Left renal cortex interstitium (tissue), 4 donors: ENCODE measurements around the gene FAM222B. TPM values are rescaled to one million over a fixed set of nuclear protein-coding genes. Genes with fewer than 3 reads are reported as not detected.
"Not testable (repeated sequence)": the region's sequence is repeated elsewhere in the genome, so short reads cannot be mapped to it uniquely, and the experiment has no call there.

Experiments used
- DNase-seq, 4 donors: peaks; one replicate each; pipeline ENCODE4 v3.0.0-alpha.2; 2013; ENCODE audit warnings: low read depth in 4 of 4, low spot score in 2 of 4, missing footprints in 1 of 4
- polyA plus RNA-seq, 4 donors: library from polyadenylated mRNA; unstranded; fragments of 120-200 nt; gene quantifications; one replicate each; pipeline ENCODE4 v1.2.1, GENCODE V29; 2013; ENCODE audit not compliant: insufficient read length in 4 of 4

Gene FAM222B
- polyA plus RNA-seq, 4 donors = 20.1 to 26.2 (median 20.8) TPM

DNA sequence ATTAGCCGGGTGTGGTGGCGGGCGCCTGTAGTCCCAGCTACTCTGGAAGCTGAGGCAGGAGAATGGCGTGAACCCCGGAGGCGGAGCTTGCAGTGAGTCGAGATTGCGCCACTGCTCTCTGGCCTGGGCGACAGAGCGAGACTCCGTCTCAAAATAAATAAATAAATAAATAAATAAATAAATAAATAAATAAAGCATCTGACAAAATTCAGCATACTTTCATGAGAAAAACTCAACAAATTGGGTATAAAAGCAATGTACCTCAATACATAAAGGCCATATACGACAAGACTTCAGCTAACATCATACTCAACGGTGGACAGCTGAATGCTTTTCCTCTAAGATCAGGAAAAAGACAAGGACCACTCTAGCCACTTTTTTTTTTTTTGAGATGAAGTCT, 63.0 kb downstream of the FAM222B start:
- not testable (repeated sequence) for DNase-seq

DNA sequence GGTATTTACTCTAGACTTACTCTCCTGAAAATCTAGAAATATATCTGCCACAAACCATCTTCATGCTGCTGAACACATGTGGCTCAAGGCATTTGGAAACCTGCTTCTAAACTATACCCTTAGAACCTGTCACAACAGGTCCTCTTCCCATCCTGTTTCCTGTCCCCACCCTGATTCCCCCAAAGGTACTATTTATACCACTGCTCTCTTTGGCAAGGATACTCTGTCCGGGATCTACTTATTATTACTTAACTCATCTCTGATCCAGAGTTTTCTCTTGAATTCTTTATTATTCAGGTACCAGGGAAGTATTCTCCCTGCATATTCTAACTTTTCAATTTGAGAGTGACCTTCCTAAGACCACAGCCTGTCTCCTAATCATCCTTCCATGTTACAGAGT, 65.4 kb downstream of the FAM222B start:
- no peak for DNase-seq

DNA sequence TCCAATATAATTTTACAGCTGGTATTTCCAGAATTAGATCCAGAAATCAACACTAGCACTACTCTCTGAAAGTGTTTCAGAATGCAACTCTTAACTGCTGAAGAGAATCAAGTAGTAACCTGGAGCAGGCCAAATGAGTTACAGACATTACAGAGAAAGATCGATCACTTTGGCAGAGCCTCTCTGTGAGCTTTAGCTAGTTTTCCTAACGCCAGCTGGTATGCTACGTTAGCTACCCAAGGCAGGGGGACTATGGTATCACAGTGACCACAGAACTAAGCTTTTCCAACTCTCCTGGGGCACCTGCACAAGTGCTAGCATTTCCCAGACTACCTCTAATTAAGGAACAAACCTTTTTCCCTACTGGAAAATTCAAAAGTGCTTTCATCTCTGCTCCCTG, 68.4 kb downstream of the FAM222B start:
- DNase-seq = no peak

DNA sequence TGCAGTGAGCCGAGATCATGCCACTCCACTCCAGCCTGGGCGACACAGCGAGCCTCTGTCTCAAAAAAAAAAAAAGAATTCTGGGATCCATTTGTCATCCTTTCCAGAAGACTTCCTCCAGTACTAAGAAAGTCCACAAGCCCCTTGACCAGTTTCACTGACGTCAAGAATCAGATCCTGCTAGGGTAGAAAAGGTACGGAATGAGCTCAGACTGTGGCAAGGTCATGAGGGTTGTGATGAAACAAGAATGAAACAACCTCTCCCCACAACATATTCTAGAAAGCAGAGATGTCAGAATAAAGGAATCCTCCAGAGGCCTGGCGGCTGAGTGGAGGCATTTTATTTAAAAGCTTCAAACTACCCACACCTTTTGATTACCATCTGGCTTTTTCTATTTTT, 68.9 kb downstream of the FAM222B start:
- DNase-seq = no peak

DNA sequence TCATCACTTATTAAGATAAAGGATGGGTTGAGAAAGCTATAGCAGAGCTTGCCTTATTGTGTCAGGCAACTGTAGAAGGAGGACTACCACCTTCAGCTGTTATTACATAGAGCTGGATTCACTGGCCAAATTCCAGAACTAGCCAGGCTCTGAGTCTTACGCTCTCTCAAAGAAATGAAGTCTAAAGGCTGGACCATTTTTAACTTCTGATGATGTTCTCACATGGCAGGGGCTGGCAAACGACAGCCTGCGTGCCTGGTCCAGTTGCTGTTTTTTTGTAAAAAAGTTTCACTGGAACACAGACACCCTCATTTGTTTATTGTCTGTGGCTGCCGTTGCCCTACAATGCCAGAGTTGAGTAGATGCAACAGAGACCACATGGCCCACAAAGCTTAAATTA, 77.6 kb downstream of the FAM222B start:
- no peak for DNase-seq

DNA sequence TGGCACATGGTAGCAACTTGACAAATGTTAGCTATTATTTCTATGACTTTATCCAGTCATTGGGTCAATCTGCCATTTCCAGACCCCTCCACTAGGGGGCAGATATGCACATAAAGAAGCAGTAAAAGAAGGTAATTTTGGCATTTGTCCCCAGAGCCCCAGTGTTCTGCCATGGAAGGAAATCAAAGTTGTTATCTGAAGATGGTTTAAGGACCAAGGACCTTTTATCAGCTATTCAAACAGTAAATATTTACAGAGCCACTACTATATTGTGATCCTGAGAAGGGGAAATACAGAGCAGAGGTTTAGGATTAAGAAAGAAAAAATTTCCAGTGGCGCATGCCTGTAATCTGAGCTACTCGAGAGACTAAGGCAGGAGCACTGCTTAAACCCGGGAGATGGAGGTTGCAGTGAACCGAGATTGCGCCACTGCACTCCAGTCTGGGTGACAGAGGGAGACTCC, 78.8 kb downstream of the FAM222B start:
- DNase-seq = peak in 1 of 4 donors; percentile 40

DNA sequence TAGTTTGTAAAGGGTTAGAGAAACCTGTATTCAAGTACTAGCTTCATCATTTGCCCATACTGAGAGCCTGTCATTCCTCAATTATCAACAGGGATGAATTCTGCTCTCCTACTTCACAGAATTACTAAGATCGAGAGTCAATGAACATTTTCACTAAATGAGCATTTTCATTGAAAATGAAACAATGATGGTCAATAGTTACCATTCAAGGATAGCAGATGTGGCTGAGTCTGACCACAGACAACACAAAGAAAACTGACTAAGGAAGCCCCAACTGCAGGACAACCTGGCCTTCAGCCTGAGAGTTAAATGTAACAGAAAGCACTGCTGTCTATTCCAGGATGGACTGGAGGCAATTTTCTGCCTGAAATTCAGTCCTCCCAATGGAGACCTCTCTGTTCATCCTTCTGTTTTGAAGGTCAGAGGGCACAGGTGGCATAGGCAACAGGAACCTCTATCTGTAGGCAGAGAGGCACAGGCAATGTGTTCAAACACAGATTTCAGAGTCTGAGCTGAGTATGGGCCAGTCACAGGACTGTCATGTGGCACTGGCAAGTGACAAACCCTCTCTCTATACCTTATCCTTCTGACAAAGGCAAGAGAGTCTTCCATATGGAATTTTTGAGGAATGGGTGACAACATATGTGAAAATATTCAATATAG, 79.3 kb downstream of the FAM222B start:
- DNase-seq = no peak

DNA sequence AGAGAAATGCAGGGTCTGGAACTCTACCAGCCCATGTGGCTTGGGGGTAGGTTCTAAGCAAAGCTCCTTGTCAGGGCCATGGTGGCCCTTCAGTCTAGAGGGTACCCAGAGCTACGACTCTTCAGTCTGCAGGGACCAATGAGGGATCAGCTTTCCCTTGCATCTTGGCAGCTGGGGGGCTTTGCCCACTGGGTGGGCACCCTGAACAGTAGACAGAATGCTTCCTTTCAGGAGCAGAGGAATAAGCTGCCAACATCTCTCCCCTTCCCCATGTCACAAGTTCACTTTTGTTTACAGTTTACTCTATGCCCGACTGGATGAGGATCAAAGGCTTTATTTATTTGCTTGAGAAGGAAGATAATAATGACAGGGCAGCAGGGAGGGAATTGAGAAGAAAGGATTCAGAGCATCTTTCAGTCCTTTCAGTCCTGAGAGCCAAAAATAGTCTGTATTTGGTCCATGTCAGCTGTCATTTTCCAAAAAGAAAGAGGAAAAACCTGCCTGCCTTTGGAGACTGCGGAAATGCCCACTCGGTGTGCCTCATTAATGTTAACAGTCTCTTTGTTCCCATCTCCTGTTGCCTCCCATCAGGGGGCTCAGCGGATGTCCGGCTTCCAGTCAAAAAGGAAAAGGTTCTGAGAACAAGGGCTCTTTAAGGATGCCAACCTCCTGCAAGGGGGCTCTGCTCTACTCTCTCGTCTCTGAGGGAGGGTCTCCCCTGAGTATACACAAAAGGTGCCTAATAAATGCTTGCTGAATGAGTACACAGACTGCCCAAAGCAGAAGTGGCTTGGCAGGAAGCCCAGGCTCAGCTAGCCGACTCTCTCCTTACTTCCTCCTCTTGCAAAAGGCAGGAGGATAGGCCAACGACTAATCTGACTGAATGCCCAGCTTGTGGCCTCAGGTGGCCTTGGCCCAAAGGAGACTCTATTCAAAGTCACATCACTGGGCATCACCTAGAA, 81.7 kb downstream of the FAM222B start:
- DNase-seq = no peak

DNA sequence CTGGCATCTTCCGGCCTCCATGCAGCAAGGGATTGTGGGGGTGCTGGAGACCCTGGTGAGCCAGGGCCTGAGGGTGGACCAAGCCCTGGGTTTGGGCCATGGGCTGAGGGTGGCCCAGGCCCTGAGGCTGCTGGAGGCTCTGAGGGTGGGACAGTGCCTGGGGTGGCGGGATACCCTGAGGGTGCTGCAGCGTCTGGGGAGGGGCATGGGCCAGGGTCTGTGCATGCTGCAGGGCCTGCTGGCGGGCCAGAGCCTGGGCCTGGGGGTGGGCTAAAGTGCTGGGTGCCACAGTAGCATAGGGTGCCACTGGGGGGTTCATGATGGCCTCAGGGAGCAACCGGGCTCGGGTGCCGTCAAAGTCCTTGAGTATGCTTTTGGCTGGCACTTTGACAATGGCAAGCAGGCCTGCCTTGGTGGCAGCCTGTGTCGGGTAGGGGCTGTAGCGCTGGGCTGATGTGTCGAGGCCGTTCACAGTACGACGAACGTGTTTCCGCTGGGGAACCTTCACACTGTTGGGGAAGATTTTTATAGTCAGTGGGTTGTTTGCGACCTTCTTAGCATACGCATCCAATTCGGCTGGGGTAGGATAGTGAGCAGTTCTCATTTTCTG, 83.2 kb downstream of the FAM222B start:
- DNase-seq = no peak

DNA sequence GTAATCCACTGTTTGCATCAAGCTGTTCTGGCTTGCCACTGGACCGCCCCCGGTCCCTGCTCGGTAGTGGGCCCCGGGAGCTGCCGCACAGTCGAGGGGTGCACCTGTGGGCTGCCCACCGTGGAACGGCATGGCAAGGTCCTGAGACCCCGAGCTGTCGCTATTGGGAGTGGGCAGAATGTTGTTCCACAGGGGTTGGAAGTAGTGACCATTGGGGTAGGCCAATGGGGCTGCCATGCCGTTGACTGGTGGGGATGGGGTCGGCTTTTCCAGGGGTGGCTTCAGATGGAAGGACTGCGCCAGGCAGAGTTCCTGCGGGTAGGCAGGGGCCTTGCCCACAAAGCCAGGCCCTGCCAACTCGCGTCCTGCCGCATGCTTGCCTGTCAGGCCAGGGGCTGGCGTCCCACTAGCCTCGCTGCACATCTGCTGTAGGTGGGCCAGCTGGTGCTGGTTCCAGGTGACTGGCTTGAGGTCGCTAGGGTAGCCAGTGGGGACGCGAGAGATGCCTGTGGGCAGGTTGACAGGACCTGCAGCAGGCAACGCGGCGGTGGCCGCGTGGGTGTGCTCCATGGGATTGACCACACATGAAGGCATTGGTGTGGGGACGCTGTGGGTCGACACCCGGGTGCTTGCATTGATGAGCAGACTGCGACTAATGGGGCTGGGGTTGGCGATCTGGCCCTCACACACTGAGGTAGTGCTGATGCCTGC, 84.0 kb downstream of the FAM222B start:
- no peak for DNase-seq

DNA sequence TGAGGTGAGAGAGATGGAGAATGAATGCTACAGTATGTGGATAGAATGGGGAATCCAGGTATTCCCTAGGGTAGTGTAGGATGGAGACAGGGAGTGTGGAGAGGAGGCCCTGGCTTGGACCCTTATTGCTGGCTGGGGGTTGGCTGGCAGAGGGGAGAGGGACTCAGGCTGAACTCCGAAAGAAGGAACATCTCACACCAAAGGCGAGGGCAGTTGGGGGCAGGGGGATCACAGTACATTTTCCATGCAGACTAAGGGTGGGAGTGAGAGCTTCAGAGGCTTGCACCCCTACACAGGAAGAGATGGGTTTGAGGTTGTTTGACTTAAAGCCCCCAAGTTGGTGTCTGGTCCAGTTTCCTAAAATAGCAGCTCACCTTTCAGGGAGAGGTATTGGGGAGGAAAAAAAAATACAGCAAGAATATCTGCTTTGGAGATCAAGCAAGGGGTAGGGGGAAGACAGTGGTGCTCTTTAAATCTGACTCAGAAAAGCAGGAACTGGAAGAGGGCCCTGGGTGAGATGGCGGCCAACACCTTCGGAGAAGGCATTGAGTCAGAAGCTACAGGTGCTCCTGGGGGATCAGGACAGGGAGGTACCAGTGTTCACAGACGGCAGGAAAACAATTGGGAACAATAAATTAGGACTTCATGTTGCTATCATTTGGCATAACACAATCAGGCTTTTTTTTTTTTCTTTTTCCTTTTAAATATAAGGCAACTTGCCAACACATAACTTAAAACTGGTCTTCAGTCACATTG, 86.4 kb downstream of the FAM222B start:
- no peak for DNase-seq

DNA sequence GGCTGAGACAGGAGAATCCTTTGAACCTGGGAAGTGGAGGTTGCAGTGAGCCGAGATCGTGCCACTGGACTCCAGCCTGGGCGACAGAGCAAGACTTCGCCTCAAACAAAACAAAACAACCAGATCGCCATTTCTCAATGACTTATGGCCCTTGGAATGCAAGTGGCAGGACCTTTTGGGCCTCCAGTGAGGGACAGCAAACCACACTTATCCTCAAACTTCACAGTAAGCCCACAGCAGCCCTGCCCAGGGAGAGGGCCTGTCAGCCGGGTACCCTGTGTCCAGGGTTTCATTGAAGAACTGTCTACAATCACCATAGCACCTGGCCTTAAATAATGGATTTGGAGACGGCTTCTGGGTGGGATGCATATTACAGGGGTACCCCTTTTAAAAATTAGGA, 87.1 kb downstream of the FAM222B start:
- DNase-seq = no peak

DNA sequence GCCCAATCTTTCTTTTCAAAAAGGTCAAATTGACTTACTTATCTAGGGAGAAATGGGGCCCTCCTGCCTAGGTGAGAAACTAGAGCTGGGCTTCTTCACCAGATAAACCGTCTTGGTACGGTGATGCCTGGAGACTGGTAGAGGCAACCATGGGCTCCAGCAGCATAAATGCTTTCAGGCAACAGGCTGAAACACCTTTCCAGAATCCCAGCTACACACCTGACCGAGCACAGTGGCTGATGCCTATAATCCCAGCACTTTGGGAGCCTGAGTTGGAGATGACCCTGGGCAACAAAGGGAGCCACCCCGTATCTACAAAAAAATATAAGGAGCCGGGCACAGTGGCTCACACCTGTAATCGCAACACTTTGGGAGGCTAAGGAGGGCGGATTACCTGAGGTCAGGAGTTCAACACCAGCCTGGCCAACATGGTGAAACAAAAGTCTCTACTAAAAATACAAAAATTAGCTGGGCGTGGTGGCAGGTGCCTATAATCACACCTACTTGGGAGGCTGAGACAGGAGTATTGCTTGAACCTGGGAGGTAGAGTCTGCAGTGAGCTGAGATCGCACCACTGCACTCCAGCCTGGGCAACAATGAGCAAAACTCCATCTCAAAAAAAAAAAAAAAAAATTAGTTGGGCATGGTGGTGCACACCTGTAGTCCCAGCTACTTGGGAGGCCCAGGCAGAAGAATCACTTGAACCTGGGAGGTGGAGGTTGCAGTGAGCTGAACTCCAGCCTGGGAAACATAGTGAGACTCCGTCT, 90.8 kb downstream of the FAM222B start:
- DNase-seq = no peak

DNA sequence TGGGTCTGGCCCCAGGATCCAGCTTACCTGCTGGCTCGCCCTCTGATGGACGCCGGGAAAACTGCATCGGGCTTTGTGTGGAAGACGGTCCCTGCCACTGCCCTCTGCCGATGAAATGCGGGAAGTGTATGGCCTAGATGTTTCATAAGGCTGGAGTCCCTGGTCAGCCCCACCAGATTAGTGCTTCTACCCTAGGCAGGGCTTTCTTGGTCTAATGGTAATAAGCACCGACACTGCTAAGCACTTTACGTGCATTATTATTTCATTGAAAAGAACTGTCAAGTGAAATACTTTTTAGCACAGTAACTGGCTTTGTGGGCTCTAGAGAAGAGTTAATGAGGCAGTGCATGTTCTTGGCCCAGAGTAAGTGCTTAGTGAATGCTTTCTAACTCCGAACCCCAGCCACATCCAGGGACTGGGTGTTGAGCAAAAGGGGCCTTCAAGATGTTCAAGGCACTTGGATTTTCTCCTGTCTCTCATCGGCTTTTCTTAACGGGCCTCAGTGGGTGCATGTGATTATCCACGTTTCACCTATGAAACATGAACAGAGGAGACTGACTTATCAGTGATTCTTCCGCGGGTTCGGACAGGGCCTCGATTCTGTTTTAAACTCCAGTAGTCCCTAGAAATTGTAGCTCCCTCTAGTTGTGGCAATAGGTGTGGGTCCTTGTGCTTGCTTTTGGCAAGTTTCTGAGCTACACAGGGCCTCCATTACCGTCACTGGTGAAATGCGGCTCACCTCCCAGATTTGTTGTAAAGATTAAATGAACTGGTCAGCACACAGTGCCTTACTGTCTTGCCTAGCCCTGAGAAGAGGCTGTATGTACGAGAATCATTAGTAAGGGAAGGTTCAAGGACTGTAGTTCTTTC, 92.2 kb downstream of the FAM222B start:
- peak in 3 of 4 donors; percentile 63 to 89 (median 78) for DNase-seq

DNA sequence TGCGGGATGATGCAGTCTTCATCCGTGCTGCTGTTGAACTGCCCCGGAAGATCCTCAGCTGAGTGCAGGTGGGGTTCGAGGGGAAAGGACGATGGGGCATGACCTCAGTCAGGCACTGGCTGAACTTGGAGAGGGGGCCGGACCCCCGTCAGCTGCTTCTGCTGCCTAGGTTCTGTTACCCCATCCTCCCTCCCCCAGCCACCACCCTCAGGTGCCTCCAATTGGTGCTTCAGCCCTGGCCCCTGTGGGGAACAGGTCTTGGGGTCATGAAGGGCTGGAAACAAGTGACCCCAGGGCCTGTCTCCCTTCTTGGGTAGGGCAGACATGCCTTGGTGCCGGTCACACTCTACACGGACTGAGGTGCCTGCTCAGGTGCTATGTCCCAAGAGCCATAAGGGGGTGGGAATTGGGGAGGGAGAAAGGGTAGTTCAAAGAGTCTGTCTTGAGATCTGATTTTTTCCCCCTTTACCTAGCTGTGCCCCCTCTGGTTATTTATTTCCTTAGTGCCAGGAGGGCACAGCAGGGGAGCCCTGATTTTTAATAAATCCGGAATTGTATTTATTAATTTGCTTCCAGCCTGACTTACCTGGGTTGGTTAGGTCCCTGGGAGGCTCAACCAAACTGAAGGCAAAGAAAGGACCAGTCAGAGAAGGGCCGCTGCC, 92.9 kb downstream of the FAM222B start:
- DNase-seq = no peak

DNA sequence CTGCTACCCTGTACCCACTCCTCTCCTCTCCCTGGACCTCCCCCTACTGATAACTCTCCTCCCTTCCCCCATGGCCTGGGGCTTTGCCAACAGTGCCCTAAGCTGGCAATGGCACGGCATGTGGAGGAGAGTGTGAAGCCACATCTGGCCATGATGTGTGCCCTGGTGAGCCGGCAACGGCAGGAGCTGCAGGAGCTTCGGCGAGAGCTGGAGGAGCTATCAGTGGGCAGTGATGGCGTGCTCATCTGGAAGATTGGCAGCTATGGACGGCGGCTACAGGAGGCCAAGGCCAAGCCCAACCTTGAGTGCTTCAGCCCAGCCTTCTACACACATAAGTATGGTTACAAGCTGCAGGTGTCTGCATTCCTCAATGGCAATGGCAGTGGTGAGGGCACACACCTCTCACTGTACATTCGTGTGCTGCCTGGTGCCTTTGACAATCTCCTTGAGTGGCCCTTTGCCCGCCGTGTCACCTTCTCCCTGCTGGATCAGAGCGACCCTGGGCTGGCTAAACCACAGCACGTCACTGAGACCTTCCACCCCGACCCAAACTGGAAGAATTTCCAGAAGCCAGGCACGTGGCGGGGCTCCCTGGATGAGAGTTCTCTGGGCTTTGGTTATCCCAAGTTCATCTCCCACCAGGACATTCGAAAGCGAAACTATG, 93.6 kb downstream of the FAM222B start:
- DNase-seq = no peak
